ENCODE results near the gene ATP1A2.
"Not testable (repeated sequence)": the region's sequence is repeated elsewhere in the genome, so short reads cannot be mapped to it uniquely, and the experiment has no call there.

Gene ATP1A2

GRCh38 chr1:160101717-160102522 lies 13.6 kb upstream of the ATP1A2 start:
- no peak for FAIRE-seq

DNA sequence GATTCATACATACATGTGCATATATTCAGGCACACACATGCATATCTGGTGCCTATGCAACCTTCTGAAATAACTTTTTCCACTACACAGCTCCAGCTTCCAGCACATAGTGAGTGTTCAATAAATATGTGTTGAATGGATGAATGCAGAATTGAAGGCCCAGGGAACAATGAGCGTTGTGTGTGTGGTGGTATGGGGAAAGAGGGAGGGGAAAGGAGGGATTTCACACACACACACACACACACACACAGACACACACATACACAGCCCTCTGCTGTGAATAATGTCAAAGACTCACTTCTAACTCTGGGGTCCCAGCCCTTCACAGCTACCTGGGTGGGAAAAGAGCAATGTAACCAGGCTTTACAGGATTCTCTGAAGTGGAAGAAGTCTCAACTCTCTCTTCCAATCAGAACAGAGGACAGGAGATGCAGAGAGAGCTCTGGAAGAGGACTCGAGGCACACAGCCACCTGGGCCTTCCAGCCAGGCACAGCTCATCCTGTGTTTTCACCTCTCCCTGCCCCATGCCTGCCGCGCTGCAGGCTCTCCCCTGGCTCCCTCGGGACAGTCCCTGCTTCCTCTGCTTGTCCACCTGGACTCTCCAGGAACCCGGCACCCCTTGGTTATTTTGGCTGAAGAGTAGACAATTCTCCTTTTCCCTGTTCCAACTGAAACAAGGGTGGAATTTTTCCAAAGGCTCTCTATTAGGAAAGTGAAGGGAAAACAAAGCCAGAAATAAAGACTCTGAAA lies 11.7 kb upstream of the ATP1A2 start:
- FAIRE-seq: no peak

- no peak for FAIRE-seq
Measured at GRCh38 chr1:160104486-160104885, 11.1 kb upstream of the ATP1A2 start.

GRCh38 chr1:160105155-160105554 lies 10.4 kb upstream of the ATP1A2 start:
- no peak for FAIRE-seq

DNA sequence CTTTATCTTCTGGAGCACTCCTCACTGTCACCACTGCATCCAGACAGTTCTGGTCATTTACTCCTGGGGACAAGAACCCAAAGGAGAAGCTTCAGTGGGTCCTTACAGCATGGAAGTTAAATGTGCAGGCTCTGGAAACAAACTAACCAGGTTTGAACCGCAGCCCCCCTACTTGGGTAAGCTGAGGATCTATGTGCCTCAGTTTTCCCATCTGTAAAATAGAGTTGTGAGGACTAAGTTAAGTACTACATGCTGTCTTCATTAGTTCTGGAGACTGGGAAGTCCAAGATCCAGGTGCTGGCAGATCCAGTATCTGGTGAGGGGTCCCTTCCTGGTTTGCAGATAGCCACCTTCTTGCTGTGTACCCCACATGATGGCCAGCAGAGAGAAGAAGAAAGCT lies 8.0 kb upstream of the ATP1A2 start:
- no peak for FAIRE-seq

DNA sequence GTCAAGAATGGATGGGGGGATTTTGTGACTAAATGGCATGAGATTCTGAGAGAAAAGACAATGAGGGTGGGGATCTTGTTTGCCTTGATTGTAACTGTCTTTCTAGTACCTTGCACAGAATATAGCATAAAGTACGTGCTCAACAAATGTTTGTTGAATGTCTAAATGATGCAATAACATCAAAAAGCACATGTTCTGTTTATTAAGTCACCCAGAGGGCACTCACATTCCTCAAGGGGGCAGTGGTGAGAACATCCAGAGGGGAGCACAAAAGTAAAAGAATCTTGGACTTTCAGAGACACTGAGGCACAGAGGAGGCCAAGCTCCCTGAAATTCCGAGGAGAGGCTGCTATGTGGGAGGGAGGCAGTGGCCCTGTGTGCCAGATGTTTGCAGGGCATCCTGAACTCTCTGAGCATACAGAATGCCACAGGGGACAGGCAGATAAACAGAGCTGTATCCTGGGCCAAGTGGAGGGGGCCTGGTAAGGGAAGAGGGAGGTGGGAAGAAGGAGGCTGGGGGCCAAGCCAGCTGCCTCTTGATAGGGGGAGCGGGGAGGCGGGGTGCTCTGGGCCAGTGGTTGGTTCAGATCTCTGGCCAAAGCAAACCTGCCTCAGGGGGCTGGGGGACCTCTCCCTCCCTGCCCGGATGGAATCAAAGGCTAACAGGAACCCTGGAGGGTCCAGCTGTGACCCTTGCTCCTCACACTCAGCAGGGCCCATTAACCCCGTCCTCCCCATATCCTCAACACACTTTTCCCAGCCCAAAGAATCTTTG lies 6.5 kb upstream of the ATP1A2 start:
- FAIRE-seq: no peak

GRCh38 chr1:160109686-160110085 lies 5.9 kb upstream of the ATP1A2 start:
- FAIRE-seq: no peak

- not testable (repeated sequence) for FAIRE-seq
Measured at GRCh38 chr1:160111462-160111861, 4.1 kb upstream of the ATP1A2 start.

DNA sequence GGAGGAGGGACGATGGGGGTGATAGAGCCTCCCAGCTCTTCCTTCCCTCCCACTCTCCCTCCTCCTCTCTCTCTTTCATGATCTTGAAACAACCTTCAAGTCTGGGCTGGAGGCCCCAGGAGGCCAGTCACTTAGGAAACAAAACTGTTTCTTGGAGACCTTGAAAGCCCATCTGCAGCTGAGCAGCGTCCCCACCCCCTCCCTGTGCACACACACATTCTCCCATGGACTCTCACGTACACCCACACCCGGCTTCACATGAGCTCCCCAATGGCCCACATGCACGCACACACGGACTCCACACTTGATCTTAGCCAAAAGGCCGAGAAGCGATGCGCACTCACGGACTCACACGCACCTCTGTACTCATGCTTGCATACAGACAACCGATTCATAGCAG lies 3.2 kb upstream of the ATP1A2 start:
- no peak for FAIRE-seq

DNA sequence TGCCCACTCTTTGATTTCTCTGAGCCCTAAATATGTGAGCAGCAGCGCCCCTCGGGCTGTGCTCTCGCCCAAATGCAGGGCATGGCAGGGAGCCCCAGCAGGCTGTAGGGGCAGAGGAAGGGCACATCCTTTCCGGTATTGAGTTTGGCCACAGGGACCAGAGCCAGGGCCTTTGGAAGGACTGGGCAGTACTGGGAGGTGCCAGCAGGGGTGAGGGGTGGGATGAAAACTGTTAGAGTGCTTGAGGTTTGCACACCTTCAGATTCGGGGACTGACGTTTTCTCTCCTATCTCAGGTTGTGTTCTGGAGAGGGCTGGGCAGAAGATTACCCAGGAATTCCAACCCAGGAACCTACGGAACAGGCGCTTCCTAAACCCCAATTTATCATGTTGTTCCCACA lies 2.2 kb upstream of the ATP1A2 start:
- FAIRE-seq: no peak

GRCh38 chr1:160114085-160114484 lies 1.5 kb upstream of the ATP1A2 start:
- no peak for FAIRE-seq

DNA sequence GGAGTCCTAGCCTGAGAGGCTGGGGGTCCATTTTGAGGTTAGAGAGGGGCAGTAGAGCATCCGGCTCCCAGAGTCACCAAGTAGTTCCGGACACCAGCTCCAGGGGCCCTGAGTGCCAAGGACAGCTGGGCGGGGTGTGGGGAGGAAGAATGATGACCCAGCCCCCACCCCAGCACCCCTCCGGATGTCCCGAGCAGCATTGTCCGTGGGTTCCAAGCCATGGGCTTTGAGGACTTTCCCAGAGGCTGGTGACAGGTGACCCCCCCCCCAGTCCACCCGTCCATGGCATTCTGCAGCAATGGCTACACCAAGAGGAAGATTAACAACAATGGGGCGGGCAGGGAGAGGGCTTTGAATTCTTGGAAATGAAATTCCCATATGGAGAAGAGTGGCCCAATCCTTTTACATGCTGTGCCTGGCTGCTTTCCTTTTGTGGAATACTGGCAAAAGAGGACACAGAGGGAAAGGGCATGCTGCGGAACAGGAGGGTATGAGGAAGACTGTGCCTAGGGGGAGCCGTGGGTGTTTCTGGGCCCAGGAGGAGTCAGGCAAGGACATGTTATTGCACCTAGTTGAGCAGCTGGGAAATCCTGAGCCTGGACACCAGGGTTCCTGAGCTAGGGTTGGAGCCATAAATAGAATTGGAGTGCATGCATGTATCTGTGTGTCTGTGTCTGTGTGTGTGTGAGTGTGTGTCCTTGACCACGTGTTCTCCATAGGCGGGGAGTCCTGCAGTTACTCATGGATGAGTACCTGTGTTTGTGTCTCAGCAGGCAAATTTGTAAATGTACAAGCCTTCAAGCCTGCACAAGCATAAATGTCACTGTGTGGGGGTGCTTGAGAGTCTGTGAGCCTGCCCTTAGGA lies 956 bp downstream of the ATP1A2 start:
- no peak for FAIRE-seq

GRCh38 chr1:160117300-160117699 lies 1.7 kb downstream of the ATP1A2 start:
- no peak for FAIRE-seq

DNA sequence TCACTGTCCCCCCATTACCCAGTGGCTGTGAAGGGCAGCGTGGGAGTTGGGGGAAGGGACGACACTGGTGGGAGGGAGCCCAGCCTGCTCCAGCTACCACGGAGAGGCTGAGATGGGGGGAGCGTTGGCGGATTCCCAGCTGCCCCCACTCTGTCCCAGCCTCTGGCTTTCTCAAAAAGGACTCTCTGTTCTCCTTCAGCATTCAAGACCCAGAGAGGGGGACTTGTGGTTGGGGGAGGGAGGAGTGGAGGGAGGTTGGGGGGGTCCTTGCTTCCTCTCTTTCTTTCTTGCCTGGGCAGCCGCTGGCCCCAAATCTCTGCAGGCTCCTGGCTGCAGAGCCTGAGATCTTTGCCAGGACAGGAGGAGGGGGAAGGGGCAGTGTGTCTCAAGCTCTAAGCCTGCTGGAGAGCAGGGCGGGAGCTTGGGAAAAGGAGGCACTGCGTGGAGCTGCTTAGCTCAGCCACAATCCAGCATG lies 2.2 kb downstream of the ATP1A2 start:
- no peak for FAIRE-seq

DNA sequence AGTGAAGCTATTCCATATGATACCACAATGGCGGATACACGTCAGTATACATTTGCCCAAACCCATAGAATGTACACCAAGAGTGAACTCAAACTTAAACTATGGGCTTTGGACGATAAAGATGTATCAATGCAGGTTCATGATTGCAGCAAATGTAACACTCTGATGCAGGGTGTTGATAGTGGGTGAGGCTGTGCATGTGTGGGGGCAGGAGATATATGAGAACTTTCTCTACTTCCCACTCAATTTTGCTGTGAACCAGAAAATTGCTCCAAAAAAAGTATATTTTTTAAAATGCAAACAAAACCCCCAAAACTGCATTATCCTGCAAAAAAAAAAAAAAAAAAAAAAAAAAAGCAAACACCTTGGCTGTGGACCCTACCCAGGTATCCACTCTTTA lies 3.4 kb downstream of the ATP1A2 start:
- FAIRE-seq: no peak

DNA sequence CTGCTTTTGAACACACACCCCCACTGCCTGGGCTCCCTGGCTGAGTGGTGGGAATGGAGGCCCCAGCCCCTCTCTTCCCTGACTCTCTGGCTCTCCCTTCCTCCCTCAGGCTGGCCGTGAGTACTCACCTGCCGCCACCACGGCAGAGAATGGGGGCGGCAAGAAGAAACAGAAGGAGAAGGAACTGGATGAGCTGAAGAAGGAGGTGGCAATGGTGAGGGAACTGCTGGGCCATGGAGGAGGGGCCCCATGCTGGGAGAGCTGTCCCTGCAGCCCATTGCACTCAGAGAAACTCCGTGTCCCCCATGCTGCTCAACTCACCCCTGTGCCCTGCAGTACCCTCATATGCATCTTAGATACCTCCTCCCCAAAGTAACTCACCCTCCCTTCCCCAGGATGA lies 5.2 kb downstream of the ATP1A2 start:
- no peak for FAIRE-seq

- FAIRE-seq: no peak
Measured at GRCh38 chr1:160121388-160121787, 5.8 kb downstream of the ATP1A2 start.

GRCh38 chr1:160122978-160123495 lies 7.5 kb downstream of the ATP1A2 start:
- no peak for FAIRE-seq

- FAIRE-seq: no peak
Measured at GRCh38 chr1:160123726-160124125, 8.2 kb downstream of the ATP1A2 start.

- no peak for FAIRE-seq
Measured at GRCh38 chr1:160124705-160125478, 9.3 kb downstream of the ATP1A2 start.

DNA sequence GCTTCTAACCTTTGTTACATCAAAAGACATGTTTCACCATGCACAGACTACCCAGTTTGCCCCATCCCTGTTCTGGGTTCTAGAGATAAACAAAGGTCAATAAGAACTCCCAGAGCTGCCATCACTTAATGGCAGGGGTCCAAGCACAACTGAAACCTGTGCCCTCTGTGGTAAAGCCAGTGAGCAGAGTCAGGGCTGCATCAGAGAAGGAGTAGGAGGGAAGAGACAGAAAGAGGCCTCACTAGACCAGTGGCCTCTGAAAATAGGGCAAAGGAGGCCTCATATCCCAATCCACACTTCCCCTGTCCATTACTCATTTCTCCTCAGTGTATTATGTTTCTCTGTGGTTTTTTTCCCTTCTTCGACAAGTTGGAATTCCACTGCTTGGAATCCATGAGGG lies 10.2 kb downstream of the ATP1A2 start:
- no peak for FAIRE-seq

All from islet of Langerhans (tissue), 1 donor.